Osteoblast (primary cell): ENCODE data around the gene S1PR1. TPM values are rescaled to one million over a fixed set of nuclear protein-coding genes. Genes with fewer than 3 reads are reported as not detected.
"Not testable (repeated sequence)": the region's sequence is repeated elsewhere in the genome, so short reads cannot be mapped to it uniquely, and the experiment has no call there.

Source experiments
- DNase-seq: peaks from one replicate; pipeline ENCODE4 v3.0.0; 2011; ENCODE audit warnings: low spot score, mixed read lengths; ENCODE audit not compliant: insufficient read length; ENCODE audit errors: missing footprints
- H2AFZ ChIP-seq: 2 replicates; pipeline ENCODE4 v1.6.0; 2011; ENCODE audit warnings: mild to moderate bottlenecking, low read length
- H3K27ac ChIP-seq: 2 replicates; pipeline ENCODE4 v1.5.1; 2011; ENCODE audit warnings: mild to moderate bottlenecking, low read depth, low read length, moderate library complexity
- H3K27me3 ChIP-seq: 2 replicates; pipeline ENCODE4 v1.6.0; 2012; ENCODE audit warnings: mild to moderate bottlenecking, control low read depth, inconsistent platforms, low read length, moderate library complexity; ENCODE audit not compliant: insufficient read depth
- H3K36me3 ChIP-seq: 2 replicates; pipeline ENCODE4 v1.5.1; 2011; ENCODE audit warnings: mild to moderate bottlenecking, low read length, control low read depth, moderate library complexity; ENCODE audit not compliant: insufficient read depth
- H3K4me1 ChIP-seq: 2 replicates; pipeline ENCODE4 v1.5.1; 2011; ENCODE audit warnings: mild to moderate bottlenecking, low read length, control low read depth, moderate library complexity; ENCODE audit not compliant: insufficient read depth
- H3K4me2 ChIP-seq: 2 replicates; pipeline ENCODE4 v1.6.0; 2011; ENCODE audit warnings: mild to moderate bottlenecking, low read length; ENCODE audit not compliant: insufficient read depth
- H3K4me3 ChIP-seq: fragments of 200-600 bp; sonication (generic); 3 replicates; pipeline ENCODE4 v1.5.1; 2012; ENCODE audit warnings: mild to moderate bottlenecking, low read length, inconsistent platforms; ENCODE audit not compliant: insufficient read depth
- H3K79me2 ChIP-seq: 2 replicates; pipeline ENCODE4 v1.6.0; 2012; ENCODE audit warnings: mild to moderate bottlenecking, low read length, control low read depth, inconsistent platforms; ENCODE audit not compliant: insufficient read depth
- H3K9me3 ChIP-seq: 2 replicates; pipeline ENCODE4 v1.5.1; 2011; ENCODE audit warnings: low read depth, low read length, control low read depth
- H4K20me1 ChIP-seq: 2 replicates; pipeline ENCODE4 v1.6.0; 2012; ENCODE audit warnings: mild to moderate bottlenecking, low read length, control low read depth; ENCODE audit not compliant: insufficient read depth
- CTCF ChIP-seq: IDR thresholded peaks from 2 replicates; pipeline ENCODE4 v1.5.1; 2011; ENCODE audit warnings: mild to moderate bottlenecking, low read depth, low read length, moderate library complexity; ENCODE audit errors: extremely low read depth
- total RNA-seq: library from RNA; depleted of rRNA; stranded (reverse); fragments of >200 nt; gene quantifications from 2 replicates; pipeline ENCODE4 v1.2.3, GENCODE V29; 2012

Gene S1PR1
- total RNA-seq, 1 donor, result 25.7 TPM

- Histone ChIP-seq H3K27ac (no peak overlapping the region), H4K20me1 (no peaks in the 10 kb centered on the region), H3K79me2 (no peaks in the 10 kb centered on the region), H3K9me3 (no peaks in the 10 kb centered on the region), H3K36me3 (no peaks in the 10 kb centered on the region), H3K4me1 (no peaks in the 10 kb centered on the region), H3K27me3 (no peaks in the 10 kb centered on the region), H2AFZ (no peak overlapping the region), H3K4me2 (no peak overlapping the region), H3K4me3 (no peak overlapping the region)
- TF ChIP-seq CTCF, result no peak
- no peak for DNase-seq
These were observed 21.3 kb upstream of the S1PR1 start for GRCh38 chr1:101215363-101216011.

GRCh38 chr1:101216623-101217022, 20.2 kb upstream of the S1PR1 start:
- H3K4me1 ChIP-seq, result no peaks in the 10 kb centered on the region
- no peaks in the 10 kb centered on the region for H3K27me3 ChIP-seq
- H3K9me3 ChIP-seq, result no peaks in the 10 kb centered on the region
- H3K36me3 ChIP-seq, result no peaks in the 10 kb centered on the region
- H2AFZ ChIP-seq, result no peak overlapping the region
- H3K4me3 ChIP-seq, result no peak overlapping the region
- TF ChIP-seq CTCF, result no peak
- H3K4me2 ChIP-seq, result no peak overlapping the region
- no peak overlapping the region for H3K27ac ChIP-seq
- no peaks in the 10 kb centered on the region for H3K79me2 ChIP-seq
- H4K20me1 ChIP-seq, result no peaks in the 10 kb centered on the region
- DNase-seq, result no peak

- H3K9me3 ChIP-seq, result no peaks in the 10 kb centered on the region
- H3K36me3 ChIP-seq, result no peaks in the 10 kb centered on the region
- no peaks in the 10 kb centered on the region for H4K20me1 ChIP-seq
- no peaks in the 10 kb centered on the region for H3K4me1 ChIP-seq
- no peak overlapping the region for H3K4me2 ChIP-seq
- no peak overlapping the region for H2AFZ ChIP-seq
- H3K27me3 ChIP-seq, result no peaks in the 10 kb centered on the region
- TF ChIP-seq CTCF, result no peak
- H3K4me3 ChIP-seq, result no peak overlapping the region
- H3K79me2 ChIP-seq, result no peaks in the 10 kb centered on the region
- no peak for DNase-seq
- H3K27ac ChIP-seq, result no peak overlapping the region
These were observed 19.7 kb upstream of the S1PR1 start for GRCh38 chr1:101217148-101217547.

- not testable (repeated sequence) for H3K9me3 ChIP-seq, H4K20me1 ChIP-seq, H3K27me3 ChIP-seq, DNase-seq, H3K4me3 ChIP-seq, H3K4me2 ChIP-seq, H3K36me3 ChIP-seq, H3K79me2 ChIP-seq, H2AFZ ChIP-seq, H3K27ac ChIP-seq, H3K4me1 ChIP-seq
These were observed 17.9 kb upstream of the S1PR1 start for GRCh38 chr1:101218968-101219367.
